T-helper 1 cell treated with Interleukin-12 subunit alpha and Interleukin-12 subunit beta and Interleukin-4 antibody, amounts not matched to agents 30 μg/mL and 1 μg/mL, for 36 hours (primary cell): ENCODE results near the gene CLDN7.

Experiments used
- H3K27ac Mint-ChIP-seq: one replicate; pipeline ENCODE4 v1.8.0; 2021; ENCODE audit warnings: mild to moderate bottlenecking, mixed read lengths
- H3K27me3 Mint-ChIP-seq: one replicate; pipeline ENCODE4 v1.8.0; 2021; ENCODE audit warnings: low read depth, mixed read lengths
- H3K36me3 Mint-ChIP-seq: one replicate; pipeline ENCODE4 v1.8.0; 2021; ENCODE audit warnings: low read depth, mixed read lengths
- H3K4me1 Mint-ChIP-seq: one replicate; pipeline ENCODE4 v1.8.0; 2021; ENCODE audit warnings: low read depth, mixed read lengths
- H3K4me3 Mint-ChIP-seq: one replicate; pipeline ENCODE4 v1.8.0; 2021; ENCODE audit warnings: mild to moderate bottlenecking, moderate library complexity, mixed read lengths
- H3K9me3 Mint-ChIP-seq: one replicate; pipeline ENCODE4 v1.8.0; 2021; ENCODE audit warnings: mixed read lengths

CLDN7 gene

DNA sequence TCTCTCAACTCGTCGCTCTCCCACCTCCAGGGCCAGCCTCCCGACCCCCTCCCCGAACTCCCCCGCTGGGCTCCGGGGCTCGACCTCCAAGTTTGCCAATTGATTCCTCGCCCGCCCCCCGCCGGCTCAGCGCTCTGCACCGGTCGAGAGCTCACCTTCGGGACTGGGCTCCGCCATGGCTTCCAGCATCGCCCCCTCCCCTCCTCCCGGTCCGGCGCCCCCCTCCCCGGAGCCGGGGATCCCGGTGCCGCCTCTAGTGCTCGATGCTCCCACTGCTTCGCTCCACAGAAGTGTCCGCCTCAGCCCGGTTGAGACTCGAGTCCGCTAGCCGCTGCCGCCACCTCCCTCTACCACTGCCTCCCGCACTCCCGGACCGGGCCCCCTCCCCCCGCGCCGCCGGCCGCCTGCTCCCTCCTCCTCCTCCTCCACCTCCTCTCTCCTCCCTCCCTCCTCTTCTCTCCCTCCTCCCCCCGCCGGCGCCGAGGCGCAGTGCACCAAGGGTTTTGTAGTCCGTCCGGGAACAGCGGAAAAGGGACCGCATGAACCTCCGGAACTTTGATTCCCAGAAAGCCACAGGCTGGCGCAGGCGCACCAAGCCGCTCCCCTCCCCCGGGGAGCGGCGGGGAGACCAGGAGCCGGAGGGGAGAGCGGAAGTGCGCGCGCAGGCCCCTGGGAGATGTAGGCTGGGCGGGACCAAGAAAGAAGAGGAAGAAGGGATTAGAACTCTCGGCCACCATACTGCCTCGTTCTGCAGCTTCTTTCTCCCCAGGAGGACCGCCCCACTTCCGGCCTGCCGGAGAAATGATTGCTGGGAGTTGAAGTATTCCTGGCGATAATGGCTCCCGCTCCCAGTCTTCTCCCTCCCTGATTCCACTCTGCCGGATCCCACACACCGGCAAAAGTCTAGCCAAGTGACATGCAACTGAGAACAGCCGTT lies 22.9 kb downstream of the CLDN7 start, which contains the start of gene PHF23:
Gene PHF23 (minus strand): TSS at position 367 of the 937 bp plus-strand sequence. CDS start 178 bp downstream, at position 189.
- Mint-ChIP-seq H3K36me3 (peaks cover 53% of the 10 kb centered on the region), H3K27ac (peak within 1 kb of the TSS; percentile 96), H3K9me3 (no peaks in the 10 kb centered on the region), H3K27me3 (no peaks in the 10 kb centered on the region), H3K4me3 (peak within 1 kb of the TSS; percentile 92), H3K4me1 (peaks cover 60% of the 10 kb centered on the region)

DNA sequence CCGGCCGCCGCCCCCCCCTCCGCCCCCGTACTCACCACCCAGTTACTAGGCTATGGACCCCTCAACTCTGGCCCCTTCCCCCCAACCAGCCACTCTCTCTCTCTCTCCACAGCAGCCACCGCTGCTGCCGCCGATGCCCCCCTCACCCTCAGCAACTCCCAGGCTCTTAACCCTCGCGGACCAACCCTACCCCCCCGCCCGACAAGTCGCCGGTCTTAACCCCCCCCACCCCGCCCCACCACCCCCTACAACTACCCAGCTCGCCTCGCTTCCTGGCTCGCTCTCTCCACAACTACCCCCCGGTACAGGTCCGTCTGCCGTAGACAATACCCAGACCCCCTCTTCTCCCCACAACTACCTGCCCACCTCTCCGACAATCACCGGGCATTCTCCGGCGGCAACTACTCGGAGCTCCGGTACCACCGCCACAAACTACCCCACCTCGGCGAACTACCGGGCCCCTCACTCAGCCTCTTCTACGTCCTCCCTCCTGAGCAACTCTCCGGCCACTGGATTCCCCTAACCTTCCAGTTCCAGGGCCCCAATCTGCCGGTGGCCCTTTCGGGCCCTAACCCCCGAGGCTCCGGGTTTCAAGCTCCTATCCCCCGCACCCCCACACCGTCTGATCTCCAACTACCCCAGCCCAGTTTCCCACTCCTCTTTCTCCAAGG lies 23.7 kb downstream of the CLDN7 start:
- Mint-ChIP-seq H3K4me3 (peak overlapping the region; percentile 92), H3K9me3 (no peaks in the 10 kb centered on the region), H3K36me3 (peaks cover 51% of the 10 kb centered on the region), H3K27ac (peak overlapping the region; percentile 96), H3K4me1 (peaks cover 62% of the 10 kb centered on the region), H3K27me3 (no peaks in the 10 kb centered on the region)

DNA sequence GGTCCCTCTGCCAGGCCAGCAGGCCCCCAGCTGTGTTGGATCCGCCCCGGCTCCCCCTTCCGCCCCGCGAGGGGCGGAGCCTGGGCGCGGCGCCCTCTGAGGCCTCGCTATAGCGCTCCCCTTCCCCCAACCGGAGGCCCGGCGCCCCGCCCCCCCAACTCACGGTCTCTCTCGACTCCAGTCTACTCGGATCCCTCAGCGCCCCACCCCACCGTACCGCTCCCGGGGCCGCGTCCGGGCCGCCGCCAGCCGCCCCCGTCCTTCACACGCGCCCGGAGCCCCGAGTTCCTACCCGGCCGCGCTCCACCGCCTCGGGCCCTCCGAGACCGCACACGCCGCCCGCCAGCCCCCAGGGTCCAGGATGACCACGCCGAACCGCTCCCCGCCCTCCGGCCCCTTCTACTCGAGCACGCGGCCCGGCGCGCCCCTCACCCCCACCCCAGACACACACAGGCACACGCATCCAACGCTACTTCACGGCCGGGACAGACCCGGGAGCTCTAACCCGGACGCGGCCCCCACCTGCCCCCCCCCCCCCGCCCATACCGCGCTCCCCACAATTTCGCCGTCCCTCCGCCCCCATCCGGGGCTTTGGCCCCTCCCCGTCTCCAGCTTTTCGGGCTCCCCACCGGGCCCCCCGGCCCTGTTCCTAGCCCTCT lies 24.4 kb downstream of the CLDN7 start:
- H3K36me3 Mint-ChIP-seq = peaks cover 50% of the 10 kb centered on the region
- H3K27me3 Mint-ChIP-seq = no peaks in the 10 kb centered on the region
- peak overlapping the region; percentile 92 for H3K4me3 Mint-ChIP-seq
- peak overlapping the region; percentile 96 for H3K27ac Mint-ChIP-seq
- H3K4me1 Mint-ChIP-seq = peaks cover 63% of the 10 kb centered on the region
- no peaks in the 10 kb centered on the region for H3K9me3 Mint-ChIP-seq

DNA sequence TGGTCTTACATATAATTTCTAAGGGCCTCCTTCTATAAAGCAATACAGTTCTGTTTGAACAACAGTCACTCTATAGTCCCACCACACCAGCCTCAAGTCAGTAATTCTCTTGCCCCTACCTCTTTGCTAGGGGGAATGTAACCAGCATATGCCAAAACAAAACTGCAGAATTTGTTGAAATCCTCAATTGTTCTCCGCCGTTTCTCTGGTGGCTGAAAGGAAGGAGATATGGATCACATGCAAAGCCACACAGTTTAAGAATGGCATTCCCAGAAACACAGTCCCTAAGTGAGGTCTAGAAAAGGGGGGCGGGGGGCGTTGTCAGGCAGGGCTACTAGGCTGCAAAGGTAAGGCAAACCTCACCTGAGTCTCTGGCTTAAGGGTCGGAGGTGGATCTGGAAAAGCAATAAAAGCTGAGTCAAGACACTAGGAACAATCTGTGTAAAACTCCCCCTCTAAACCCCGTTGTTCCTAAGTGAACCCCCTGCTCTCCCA lies 25.0 kb downstream of the CLDN7 start:
- Mint-ChIP-seq H3K36me3 (peaks cover 48% of the 10 kb centered on the region), H3K4me3 (peak overlapping the region; percentile 92), H3K4me1 (peaks cover 66% of the 10 kb centered on the region), H3K9me3 (no peaks in the 10 kb centered on the region), H3K27me3 (no peaks in the 10 kb centered on the region), H3K27ac (peak overlapping the region; percentile 96)

DNA sequence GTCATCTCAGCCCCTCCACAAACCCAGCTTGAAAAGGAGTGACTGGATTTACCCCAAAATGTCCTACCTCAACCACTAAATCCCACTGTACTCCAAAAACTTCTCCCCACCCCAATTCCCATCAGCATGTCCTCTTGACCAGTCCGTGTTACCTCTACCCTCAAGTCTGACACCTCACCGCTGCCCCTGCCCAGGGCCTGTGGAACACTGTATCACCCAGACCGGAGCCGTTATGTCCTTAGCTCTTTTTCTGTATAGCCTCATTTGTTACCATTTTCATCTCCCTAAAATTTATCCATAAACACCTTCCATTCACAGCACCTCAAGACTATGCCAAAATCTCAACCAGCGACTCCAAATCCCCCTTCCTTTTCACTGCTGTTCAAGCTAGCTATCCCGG lies 25.5 kb downstream of the CLDN7 start:
- Mint-ChIP-seq H3K36me3 (peaks cover 44% of the 10 kb centered on the region), H3K4me1 (peaks cover 67% of the 10 kb centered on the region), H3K27ac (peak overlapping the region; percentile 96), H3K27me3 (no peaks in the 10 kb centered on the region), H3K4me3 (peak overlapping the region; percentile 92), H3K9me3 (no peaks in the 10 kb centered on the region)

DNA sequence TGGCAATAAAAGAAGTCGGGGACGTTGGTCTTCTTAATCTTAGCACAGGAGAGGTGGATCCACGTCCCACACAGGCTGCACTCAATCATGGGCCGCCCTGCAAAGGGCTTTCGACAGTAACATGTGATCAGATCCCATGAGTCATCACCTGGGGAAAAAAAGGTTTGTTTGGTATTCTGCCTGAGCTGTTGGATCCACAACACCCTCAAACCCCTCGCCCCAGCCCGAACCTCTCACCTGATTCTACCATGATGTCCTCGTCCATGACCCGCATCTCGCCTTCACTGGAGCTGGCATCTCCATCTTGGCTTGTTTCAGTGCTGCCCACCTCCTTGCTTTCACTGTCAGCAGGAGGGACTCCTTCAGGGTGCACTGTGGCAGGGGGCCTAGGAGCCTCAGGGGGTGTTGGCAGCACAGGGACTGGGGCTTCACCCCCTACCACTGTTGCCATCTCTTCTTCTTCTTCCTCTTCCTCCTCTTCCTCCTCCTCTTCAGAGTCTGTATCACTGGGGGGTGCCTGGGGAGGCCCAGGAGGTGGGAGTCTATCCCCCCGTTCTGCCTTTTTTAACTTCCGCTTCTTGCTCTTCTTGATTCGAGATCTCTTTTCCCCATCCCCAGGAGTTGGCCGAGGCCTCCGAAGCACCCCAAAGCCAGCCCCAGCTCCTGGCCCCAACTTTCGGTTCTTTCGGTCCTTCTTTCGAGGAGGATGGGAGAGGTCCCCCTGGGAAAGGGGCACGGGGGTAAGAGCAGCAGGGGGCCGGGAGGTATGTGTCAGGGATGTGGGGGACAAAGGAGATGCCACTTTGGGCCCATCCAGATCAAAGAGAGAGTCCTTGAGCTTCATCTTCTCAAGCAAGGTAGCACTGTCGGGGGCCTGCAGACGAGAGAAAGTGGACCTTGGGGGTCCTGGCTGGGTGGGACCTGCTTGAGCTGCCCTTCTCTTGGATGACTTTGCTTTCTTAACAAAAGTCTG lies 26.3 kb downstream of the CLDN7 start:
- Mint-ChIP-seq H3K36me3 (peaks cover 36% of the 10 kb centered on the region), H3K4me1 (peaks cover 60% of the 10 kb centered on the region), H3K27me3 (no peaks in the 10 kb centered on the region), H3K4me3 (peak overlapping the region; percentile 61), H3K27ac (peak overlapping the region; percentile 67), H3K9me3 (no peaks in the 10 kb centered on the region)

DNA sequence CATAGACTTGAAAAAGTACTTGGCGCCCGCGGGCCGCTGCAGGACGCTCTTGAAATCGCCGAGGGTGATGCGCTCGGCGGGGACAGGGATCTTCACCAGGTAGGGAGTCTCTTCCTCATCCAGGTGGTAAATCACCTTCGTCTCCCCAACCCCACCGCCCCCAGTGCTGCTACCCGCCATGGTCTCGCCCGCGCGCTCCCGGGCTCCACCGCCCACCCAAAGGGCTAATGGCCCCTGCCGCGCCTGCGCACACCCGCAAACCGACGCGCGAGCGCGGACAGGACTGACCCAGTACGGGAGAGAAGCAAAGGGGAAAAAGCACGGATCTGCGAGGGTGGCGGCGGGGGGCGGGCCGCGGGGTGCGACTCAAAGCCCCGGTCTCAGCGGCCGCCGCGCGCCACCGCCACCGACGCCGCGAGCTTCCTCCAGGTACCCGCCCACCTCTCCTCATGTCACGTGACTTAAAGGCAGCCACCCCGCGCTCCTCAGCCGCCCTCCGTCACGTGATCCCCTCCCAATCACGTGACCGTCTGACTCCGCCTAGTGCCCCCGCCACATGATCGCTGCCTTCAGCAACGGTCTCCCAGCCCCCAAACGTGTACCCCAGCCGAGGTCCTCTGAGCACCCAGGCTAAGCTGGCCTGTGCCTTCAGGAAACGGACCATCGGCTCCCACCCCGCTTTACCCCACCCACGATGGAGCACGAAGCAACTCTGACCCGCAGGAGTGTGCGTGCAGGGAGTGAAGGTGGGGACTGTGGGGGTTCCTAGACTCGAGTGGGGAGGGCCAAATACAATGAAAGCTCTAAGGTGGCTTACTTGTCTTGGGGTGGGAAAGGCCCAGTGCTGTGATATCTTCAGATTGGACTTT lies 28.0 kb downstream of the CLDN7 start, which contains the start of gene DVL2:
Gene DVL2 (minus strand): TSS at position 435 of the 869 bp plus-strand sequence. CDS start 255 bp downstream, at position 180.
- no peaks in the 10 kb centered on the region for H3K27me3 Mint-ChIP-seq
- peak within 1 kb of the TSS; percentile 92 for H3K27ac Mint-ChIP-seq
- peaks cover 32% of the 10 kb centered on the region for H3K36me3 Mint-ChIP-seq
- H3K4me3 Mint-ChIP-seq = peak within 1 kb of the TSS; percentile 93
- peaks cover 46% of the 10 kb centered on the region for H3K4me1 Mint-ChIP-seq
- H3K9me3 Mint-ChIP-seq = no peaks in the 10 kb centered on the region

GRCh38 chr17:7233701-7234082 lies 28.6 kb downstream of the CLDN7 start:
- Mint-ChIP-seq H3K9me3 (no peaks in the 10 kb centered on the region), H3K27me3 (no peaks in the 10 kb centered on the region), H3K36me3 (peaks cover 36% of the 10 kb centered on the region), H3K27ac (peak overlapping the region; percentile 92), H3K4me3 (peak overlapping the region; percentile 93), H3K4me1 (peaks cover 47% of the 10 kb centered on the region)

DNA sequence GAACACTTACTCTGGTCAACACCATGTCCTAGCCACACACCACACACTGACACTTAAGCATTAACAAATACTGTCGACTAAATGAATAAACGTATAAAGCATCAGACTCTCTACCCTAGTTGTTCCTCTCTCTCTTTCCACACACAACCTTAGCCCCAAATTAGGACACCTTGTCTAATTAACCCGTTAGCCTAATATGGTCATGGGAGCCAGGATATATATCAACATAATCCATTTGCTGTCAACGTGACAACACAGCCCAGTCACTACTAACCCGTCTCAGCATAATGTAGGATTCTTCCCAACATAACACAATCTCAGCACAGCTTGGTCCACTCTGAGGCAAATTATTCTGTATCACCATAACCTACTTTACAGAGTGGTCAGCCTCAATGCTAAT lies 30.2 kb downstream of the CLDN7 start:
- no peaks in the 10 kb centered on the region for H3K27me3 Mint-ChIP-seq
- H3K9me3 Mint-ChIP-seq = no peaks in the 10 kb centered on the region
- peaks cover 46% of the 10 kb centered on the region for H3K4me1 Mint-ChIP-seq
- H3K4me3 Mint-ChIP-seq = peak overlapping the region; percentile 4
- H3K36me3 Mint-ChIP-seq = peaks cover 36% of the 10 kb centered on the region
- H3K27ac Mint-ChIP-seq = no peak overlapping the region

GRCh38 chr17:7229504-7229903 lies 32.8 kb downstream of the CLDN7 start:
- no peak overlapping the region for H3K27ac Mint-ChIP-seq
- H3K4me3 Mint-ChIP-seq = no peak overlapping the region
- H3K36me3 Mint-ChIP-seq = peaks cover 19% of the 10 kb centered on the region
- H3K9me3 Mint-ChIP-seq = no peaks in the 10 kb centered on the region
- H3K4me1 Mint-ChIP-seq = peaks cover 27% of the 10 kb centered on the region
- H3K27me3 Mint-ChIP-seq = no peaks in the 10 kb centered on the region

DNA sequence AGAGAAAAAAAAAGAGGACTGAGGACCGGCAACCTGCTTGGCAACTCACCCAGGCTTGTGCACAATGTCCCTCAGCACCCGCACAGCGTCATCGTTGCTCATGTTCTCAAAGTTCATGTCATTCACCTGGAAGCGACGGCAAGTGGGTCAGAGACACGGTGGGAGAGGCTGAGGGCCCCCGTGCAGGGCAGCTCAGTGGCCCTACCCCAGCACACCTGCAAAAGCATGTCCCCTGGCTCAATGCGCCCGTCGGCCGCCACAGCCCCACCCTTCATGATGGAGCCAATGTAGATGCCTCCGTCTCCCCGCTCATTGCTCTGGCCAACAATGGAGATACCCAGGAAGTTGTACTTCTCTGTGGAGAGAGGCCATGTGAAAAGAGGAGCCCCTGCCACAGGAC lies 33.4 kb downstream of the CLDN7 start:
- H3K27me3 Mint-ChIP-seq = no peaks in the 10 kb centered on the region
- no peak overlapping the region for H3K4me3 Mint-ChIP-seq
- H3K36me3 Mint-ChIP-seq = peaks cover 19% of the 10 kb centered on the region
- no peaks in the 10 kb centered on the region for H3K9me3 Mint-ChIP-seq
- H3K27ac Mint-ChIP-seq = no peak overlapping the region
- peaks cover 25% of the 10 kb centered on the region for H3K4me1 Mint-ChIP-seq

- Mint-ChIP-seq H3K36me3 (peaks cover 24% of the 10 kb centered on the region), H3K27ac (no peak overlapping the region), H3K27me3 (no peaks in the 10 kb centered on the region), H3K4me3 (no peak overlapping the region), H3K9me3 (no peaks in the 10 kb centered on the region), H3K4me1 (peaks cover 12% of the 10 kb centered on the region)
Measured at GRCh38 chr17:7226721-7227710, 35.3 kb downstream of the CLDN7 start.
